Hypothalamus (tissue), 51 donors: ENCODE data around the gene PDE11A.

Experiments
- DNase-seq, 51 donors: peaks; one replicate each; lab custom pipeline; 2025; lab: John Stamatoyannopoulos, UW

Gene PDE11A

GRCh38 chr2:177731384-177731783, 341.2 kb downstream of the PDE11A start:
- DNase-seq: no peak

- DNase-seq: no peak
These were observed 341.8 kb downstream of the PDE11A start for GRCh38 chr2:177730792-177731191.

- DNase-seq: no peak
These were observed 342.2 kb downstream of the PDE11A start for GRCh38 chr2:177730363-177730762.

- DNase-seq: no peak
These were observed 343.7 kb downstream of the PDE11A start for GRCh38 chr2:177728920-177729319.

- DNase-seq: no peak
These were observed 344.2 kb downstream of the PDE11A start for GRCh38 chr2:177728399-177728765.

- no peak for DNase-seq
These were observed 344.8 kb downstream of the PDE11A start for GRCh38 chr2:177727577-177728398.

GRCh38 chr2:177726931-177727348, 345.6 kb downstream of the PDE11A start:
- no peak for DNase-seq

- peak in 35 of 51 donors; percentile 1 to 69 (median 32) for DNase-seq
These were observed 347.9 kb downstream of the PDE11A start for GRCh38 chr2:177724398-177725287.

- no peak for DNase-seq
These were observed 349.3 kb downstream of the PDE11A start for GRCh38 chr2:177723235-177723634.

GRCh38 chr2:177721818-177722567, 350.6 kb downstream of the PDE11A start:
- DNase-seq: no peak

GRCh38 chr2:177721087-177721486, 351.5 kb downstream of the PDE11A start:
- no peak for DNase-seq

GRCh38 chr2:177717831-177718618, 354.6 kb downstream of the PDE11A start:
- no peak for DNase-seq

GRCh38 chr2:177716484-177716883, 356.1 kb downstream of the PDE11A start:
- no peak for DNase-seq

GRCh38 chr2:177715771-177716170, 356.8 kb downstream of the PDE11A start:
- DNase-seq: no peak

- peak in 2 of 51 donors; percentile 2 to 5 for DNase-seq
These were observed 357.9 kb downstream of the PDE11A start for GRCh38 chr2:177714704-177715103.

- DNase-seq: no peak
These were observed 360.1 kb downstream of the PDE11A start for GRCh38 chr2:177712462-177712861.

GRCh38 chr2:177711483-177712265, 360.9 kb downstream of the PDE11A start:
- no peak for DNase-seq

- no peak for DNase-seq
These were observed 361.7 kb downstream of the PDE11A start for GRCh38 chr2:177710889-177711288.

GRCh38 chr2:177709986-177710401, 362.6 kb downstream of the PDE11A start:
- DNase-seq: no peak
